Heart right ventricle (tissue), 16 donors: ENCODE measurements around the gene EML4. TPM values are rescaled to one million over a fixed set of nuclear protein-coding genes. Genes with fewer than 3 reads are reported as not detected.
A peak's percentile ranks its signal among the peaks of the same experiment; 100 is the strongest.

Experiments used
- ATAC-seq, 8 donors: fragments of 200-7000 bp; cut with Tn5 transposase; one replicate each; pipeline ENCODE4 v1.9.1; 2020; ENCODE audit warnings: mild to moderate bottlenecking in 8 of 8, moderate library complexity in 8 of 8, moderate number of reproducible peaks in 1 of 8
- DNase-seq, 2 donors: peaks; one replicate each; pipeline ENCODE4 v3.0.0-alpha.2; 2020
- H3K27ac ChIP-seq, 10 donors: fragments of 200-600 bp; sonication (generic) in 2 of 10; one replicate each; pipeline versions ENCODE4 v1.5.0 to v1.8.0; 2020 to 2022; ENCODE audit warnings: mild to moderate bottlenecking in 3 of 10
- H3K27me3 ChIP-seq, 7 donors: fragments of 200-600 bp; one replicate each; pipeline ENCODE4 v1.8.0; 2021 to 2022; ENCODE audit warnings: mild to moderate bottlenecking in 2 of 7
- H3K36me3 ChIP-seq, 9 donors: fragments of 200-600 bp; sonication (generic) in 1 of 9; one replicate each; pipeline versions ENCODE4 v1.5.0 to v1.8.0; 2020 to 2022; ENCODE audit warnings: mild to moderate bottlenecking in 2 of 9
- H3K4me1 ChIP-seq, 9 donors: fragments of 200-600 bp; sonication (generic) in 1 of 9; one replicate each; pipeline versions ENCODE4 v1.5.0 to v1.8.0; 2020 to 2022; ENCODE audit warnings: mild to moderate bottlenecking in 4 of 9
- H3K4me3 ChIP-seq, 10 donors: fragments of 200-600 bp; sonication (generic) in 2 of 10; one replicate each; pipeline versions ENCODE4 v1.5.0 to v1.8.0; 2020 to 2022; ENCODE audit warnings: mild to moderate bottlenecking in 7 of 10, moderate library complexity in 2 of 10
- H3K9me3 ChIP-seq, 11 donors: fragments of 200-600 bp in 10 of 11; sonication (generic) in 2 of 11; one replicate each; pipeline versions ENCODE4 v1.5.0 to v1.8.0; 2013 to 2022; ENCODE audit warnings: mild to moderate bottlenecking in 2 of 11, control low read depth in 1 of 11, moderate library complexity in 1 of 11
- WGBS, 2 donors: extraction: QIAGEN DNeasy Blood & Tissue Kit; methylation state at CpG; one replicate each; pipeline ENCODE4 v1.1.7; 2013; ENCODE audit warnings: inconsistent platforms in 1 of 2; 5-methylcytosine and 5-hydroxymethylcytosine counted together
- intact Hi-C, 10 donors: fragments of 100-400 bp; cut with DNase I; formaldehyde crosslinking; loops; one replicate each; pipeline versions ENCODE4 v1.11.1 to v1.14.2; 2022
- polyA plus RNA-seq, 2 donors: library from polyadenylated mRNA; stranded (reverse); fragments of 200-250 nt; gene quantifications; one replicate each; pipeline ENCODE4 v1.2.3, GENCODE V29; 2013
- total RNA-seq, 10 donors: library from RNA; stranded (reverse); fragmentation: NEBNext Ultra II Directional in 3 of 10; extraction: Animal tissue kit (Norgen Biotek cat#: 25700) in 3 of 10; gene quantifications; one replicate each; pipeline versions ENCODE4 v1.2.1 to v1.2.4, GENCODE V29; 2021 to 2023
- TF ChIP-seq, protein P1 (sequence below), 9 donors: fragments of 200-600 bp; sonication (generic) in 2 of 9; IDR thresholded peaks; one replicate each; pipeline versions ENCODE4 v1.5.0 to v1.8.0; 2021 to 2022; ENCODE audit warnings: antibody characterized with exemption in 9 of 9, mild to moderate bottlenecking in 5 of 9, moderate library complexity in 1 of 9
- donor health status: Arrhythmogenic right ventricular cardiomyopathy.
- donor health status: ischemic (EF 13 %, LVEDD 7.1; RV severe dilation, severe dysfunction).
- donor health status: healthy with polysubstance abuse.
- donor health status: DM: no; HTN: yes; CAD: no.
- donor health status: DM: no; HTN: no; CAD: no.
- donor health status: ischemic (EF 25% LVEDD 6.9; RV normal size, moderate dysfunction).
- donor health status: ischemic (EF 25% LVEDD 5.7; RV mildly dilated, moderate dysfunction).
- donor health status: healthy.
- donor health status: DM: yes; HTN: yes; CAD: no.
- donor health status: Ischemic cardiomyopathy.
- donor health status: ischemic (EF 35%, LVEDD 5.7; RV mildly dilated, moderate dysfunction).
- donor health status: nonischemic (EF 11% LVEDD 7.7; RV severe dilation, severe dysfunction).
- donor health status: DM: yes; HTN: yes; CAD: no.
- donor health status: PGD.
- donor health status: ischemic (EF 29% LVEDD 5.4; RV normal size, mild dysfunction).
- donor health status: nonischemic (EF 23%, LVEDD 6.1; RV moderate dilation, normal function).

The EML4 gene
- total and polyA plus RNA-seq, 12 donors: 2.9 to 17.2 (median 5.8) TPM

DNA sequence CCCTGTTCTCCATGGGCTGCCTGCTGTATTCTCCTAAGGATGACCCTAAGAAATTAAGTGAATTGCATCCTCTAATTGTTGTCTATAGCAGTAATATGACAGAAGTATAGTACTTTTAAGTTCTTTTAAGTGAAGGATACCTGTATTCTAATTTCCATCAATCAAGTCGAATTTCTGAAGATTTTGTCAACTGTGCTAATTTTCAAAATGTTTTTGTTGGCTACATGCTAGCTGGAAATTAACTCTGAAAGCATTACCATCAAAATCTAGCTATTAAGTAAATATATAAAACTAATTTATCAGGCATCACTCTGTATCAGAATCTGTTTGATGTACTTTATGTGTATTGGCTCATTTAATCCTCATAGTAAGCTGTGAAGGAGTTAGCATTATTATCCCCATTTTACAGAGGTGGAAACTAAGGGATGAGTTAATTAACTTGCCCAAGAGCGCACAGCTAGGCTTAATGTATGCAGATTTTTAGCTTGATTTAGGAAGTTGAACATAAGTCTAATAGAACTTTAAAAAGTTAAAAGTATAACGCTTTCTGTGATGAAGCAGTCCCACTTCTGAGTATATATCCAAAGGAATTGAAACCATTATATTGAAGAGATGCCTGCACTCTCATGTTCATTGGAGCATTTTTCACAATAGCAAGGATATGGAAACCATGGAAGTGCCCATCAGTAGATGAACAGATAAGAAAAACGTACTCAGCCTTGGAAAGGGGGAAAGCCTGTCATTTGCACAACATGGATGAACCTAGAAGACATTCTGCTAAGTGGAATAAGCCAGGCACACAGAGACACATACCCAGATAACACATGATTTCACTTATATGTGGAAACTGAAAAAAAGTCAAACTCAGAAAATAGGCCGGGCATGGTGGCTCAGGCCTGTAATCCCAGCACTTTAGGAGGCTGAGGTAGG is 32.0 kb downstream of the EML4 start:
- ATAC-seq: no peak

DNA sequence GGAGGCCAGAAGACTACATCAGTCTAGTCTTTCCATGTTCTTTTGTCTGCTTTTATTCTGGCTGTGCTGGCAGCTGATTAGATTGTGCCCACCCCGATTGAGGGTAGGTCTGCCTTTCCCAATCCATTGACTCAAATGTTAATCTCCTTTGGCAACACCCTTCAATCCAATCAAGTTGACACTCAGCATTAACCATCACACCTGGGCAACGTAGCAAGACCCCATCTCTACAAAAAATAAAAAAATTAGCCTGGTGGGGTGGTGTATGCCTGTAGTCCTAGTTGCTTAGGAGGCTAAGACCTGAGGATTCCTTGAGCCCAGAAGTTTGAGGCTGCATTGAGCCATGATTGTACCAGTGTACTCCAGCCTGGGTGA is 33.5 kb downstream of the EML4 start:
- Histone ChIP-seq H3K9me3 (no peaks in the 10 kb centered on the region), H3K4me1 (peaks cover 0 to 33% (median 7%) of the 10 kb centered on the region in 9 donors), H3K36me3 (no peaks in the 10 kb centered on the region), H3K27ac (no peak overlapping the region), H3K4me3 (no peak overlapping the region), H3K27me3 (no peaks in the 10 kb centered on the region)
- DNase-seq (no peak), ATAC-seq (no peak)
- TF ChIP-seq, protein P1, sequence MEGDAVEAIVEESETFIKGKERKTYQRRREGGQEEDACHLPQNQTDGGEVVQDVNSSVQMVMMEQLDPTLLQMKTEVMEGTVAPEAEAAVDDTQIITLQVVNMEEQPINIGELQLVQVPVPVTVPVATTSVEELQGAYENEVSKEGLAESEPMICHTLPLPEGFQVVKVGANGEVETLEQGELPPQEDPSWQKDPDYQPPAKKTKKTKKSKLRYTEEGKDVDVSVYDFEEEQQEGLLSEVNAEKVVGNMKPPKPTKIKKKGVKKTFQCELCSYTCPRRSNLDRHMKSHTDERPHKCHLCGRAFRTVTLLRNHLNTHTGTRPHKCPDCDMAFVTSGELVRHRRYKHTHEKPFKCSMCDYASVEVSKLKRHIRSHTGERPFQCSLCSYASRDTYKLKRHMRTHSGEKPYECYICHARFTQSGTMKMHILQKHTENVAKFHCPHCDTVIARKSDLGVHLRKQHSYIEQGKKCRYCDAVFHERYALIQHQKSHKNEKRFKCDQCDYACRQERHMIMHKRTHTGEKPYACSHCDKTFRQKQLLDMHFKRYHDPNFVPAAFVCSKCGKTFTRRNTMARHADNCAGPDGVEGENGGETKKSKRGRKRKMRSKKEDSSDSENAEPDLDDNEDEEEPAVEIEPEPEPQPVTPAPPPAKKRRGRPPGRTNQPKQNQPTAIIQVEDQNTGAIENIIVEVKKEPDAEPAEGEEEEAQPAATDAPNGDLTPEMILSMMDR (IDR thresholded peaks at IDR 0.05): no peak
- intact Hi-C loops: loop anchor here in 1 of 10 donors (10.0 kb wide), 1 partner anchor 348 kb away; no protein-coding TSS in a partner anchor
- 97 to 98% methylated on average over 2 of the region's 2 CpGs for WGBS, 2 donors

More for the DNA sequence above, 32.0 kb downstream of the EML4 start:
- 71 to 77% methylated on average over 5 of the region's 5 CpGs for WGBS, 2 donors
- peak overlapping the region in 1 of 10 donors; percentile 11 for H3K27ac ChIP-seq
- TF ChIP-seq, protein P1 (IDR thresholded peaks at IDR 0.05): no peak
- intact Hi-C loops: loop anchor here in 1 of 10 donors (10.0 kb wide), 1 partner anchor 346 kb away; no protein-coding TSS in a partner anchor
- H3K4me3 ChIP-seq: no peak overlapping the region
- H3K27me3 ChIP-seq: no peaks in the 10 kb centered on the region
- DNase-seq: no peak
- no peaks in the 10 kb centered on the region for H3K9me3 ChIP-seq
- H3K4me1 ChIP-seq: peaks cover 0 to 44% (median 14%) of the 10 kb centered on the region in 9 donors
- H3K36me3 ChIP-seq: no peaks in the 10 kb centered on the region

DNA sequence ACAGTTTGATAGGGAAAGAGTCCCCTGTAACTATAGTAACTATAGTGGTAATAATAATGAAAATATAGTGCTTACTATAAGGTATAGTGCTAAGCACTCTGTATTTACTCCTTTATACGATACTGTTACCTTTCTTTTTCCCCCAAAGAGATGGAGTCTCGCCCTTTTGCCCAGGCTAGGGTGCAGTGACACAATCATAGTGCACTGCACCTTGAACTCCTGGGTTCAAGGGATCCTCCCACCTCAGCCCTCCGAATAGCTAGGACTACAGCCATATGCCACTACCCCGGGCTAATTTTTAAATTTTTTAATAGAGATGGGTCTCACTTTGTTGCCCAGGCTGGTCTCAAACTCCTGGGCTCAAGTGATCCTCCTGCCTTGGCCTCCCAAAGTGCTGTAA is 34.6 kb downstream of the EML4 start:
- no peaks in the 10 kb centered on the region for H3K27me3 ChIP-seq
- TF ChIP-seq, protein P1 (IDR thresholded peaks at IDR 0.05): no peak
- H3K36me3 ChIP-seq: no peaks in the 10 kb centered on the region
- intact Hi-C loops: loop anchor here in 1 of 10 donors (10.0 kb wide), 1 partner anchor 349 kb away; no protein-coding TSS in a partner anchor
- no peak for DNase-seq
- ATAC-seq: no peak
- H3K27ac ChIP-seq: no peak overlapping the region
- H3K9me3 ChIP-seq: no peaks in the 10 kb centered on the region
- H3K4me3 ChIP-seq: no peak overlapping the region
- 95 to 97% methylated on average over 4 of the region's 4 CpGs for WGBS, 2 donors
- H3K4me1 ChIP-seq: peaks cover 0 to 40% (median 7%) of the 10 kb centered on the region in 9 donors

DNA sequence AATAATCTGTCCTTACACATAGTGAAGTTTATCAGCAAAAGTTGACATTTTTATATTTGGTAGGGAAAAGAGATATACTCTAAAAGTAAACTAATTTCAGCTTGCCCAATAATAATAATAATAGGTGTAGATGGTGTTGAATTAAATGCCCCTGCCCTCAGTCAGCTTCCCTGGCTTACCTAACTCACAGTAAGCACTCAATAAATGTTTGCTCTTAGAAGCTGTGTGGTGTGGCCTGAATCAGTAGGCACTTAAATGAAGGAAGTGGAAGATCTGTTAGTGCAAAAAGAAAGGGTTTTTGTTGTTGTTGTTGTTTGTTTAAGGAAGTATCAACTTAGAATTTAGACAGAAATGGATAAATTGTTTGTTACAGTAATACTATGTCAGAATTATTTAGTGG is 36.2 kb downstream of the EML4 start:
- Histone ChIP-seq H3K27ac (no peak overlapping the region), H3K4me3 (no peak overlapping the region), H3K27me3 (no peaks in the 10 kb centered on the region), H3K9me3 (no peaks in the 10 kb centered on the region), H3K4me1 (peaks cover 0 to 43% (median 6%) of the 10 kb centered on the region in 9 donors), H3K36me3 (no peaks in the 10 kb centered on the region)
- TF ChIP-seq, protein P1 (IDR thresholded peaks at IDR 0.05): no peak
- no peak for DNase-seq
- no peak for ATAC-seq
- intact Hi-C loops: loop anchor here in 1 of 10 donors (10.0 kb wide), 1 partner anchor 351 kb away; no protein-coding TSS in a partner anchor
